GM21360 (cell line): Measurements from ENCODE around the gene CD84.
A peak's percentile ranks its signal among the peaks of the same experiment; 100 is the strongest.
"Not testable (repeated sequence)": the region's sequence is repeated elsewhere in the genome, so short reads cannot be mapped to it uniquely, and the experiment has no call there.

Source experiments
- ATAC-seq: cut with Tn5 transposase; IDR thresholded peaks from one replicate; pipeline ENCODE4 v1.9.1; 2021; ENCODE audit warnings: mild to moderate bottlenecking, moderate library complexity; ENCODE audit not compliant: unreplicated experiment

CD84 gene

DNA sequence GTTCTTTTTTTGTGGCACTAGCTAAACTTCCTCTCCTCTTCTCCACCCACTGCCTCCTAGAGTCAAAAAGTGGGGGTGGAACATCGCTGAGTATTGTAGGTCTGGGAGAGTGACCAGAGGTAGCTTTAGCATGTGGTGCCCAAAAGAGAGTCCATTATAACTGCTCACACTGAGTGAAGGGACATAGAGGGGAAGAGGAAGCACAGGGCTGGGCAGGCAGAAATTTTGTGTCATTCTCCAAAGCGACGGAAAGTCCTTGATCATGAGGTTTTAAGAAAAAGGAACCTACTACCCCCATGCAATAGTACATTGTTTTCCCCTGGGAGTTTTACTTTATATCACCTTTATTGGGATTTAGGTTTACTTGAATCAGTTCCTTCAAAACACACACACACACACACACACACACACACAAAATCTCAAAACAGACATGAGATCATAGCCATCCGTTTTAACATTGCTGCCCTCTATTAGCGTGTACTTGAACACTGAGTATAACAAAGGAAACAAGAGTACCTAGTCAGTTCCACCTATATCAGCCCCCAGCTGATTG is 4.1 kb downstream of the CD84 start:
- ATAC-seq, result no peak

DNA sequence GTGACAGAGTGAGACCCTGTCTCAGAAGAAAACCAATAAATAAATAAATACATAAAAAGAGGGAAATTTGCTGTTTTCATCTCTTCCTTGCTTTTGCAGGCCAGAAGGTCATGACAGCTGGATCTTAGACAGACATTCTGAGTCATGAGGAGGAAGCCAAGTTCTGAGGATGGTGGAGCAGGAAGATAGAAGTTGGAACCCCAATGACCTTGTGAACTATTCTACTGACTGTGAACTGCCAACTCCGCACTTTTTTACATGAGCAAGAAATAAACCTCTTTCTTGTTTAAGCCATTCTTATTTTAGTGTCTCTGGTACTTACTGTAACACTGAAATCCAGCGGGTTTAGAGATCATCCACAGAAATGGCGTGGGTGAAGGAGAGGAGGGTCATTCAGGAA is 8.5 kb downstream of the CD84 start:
- ATAC-seq, result no peak

DNA sequence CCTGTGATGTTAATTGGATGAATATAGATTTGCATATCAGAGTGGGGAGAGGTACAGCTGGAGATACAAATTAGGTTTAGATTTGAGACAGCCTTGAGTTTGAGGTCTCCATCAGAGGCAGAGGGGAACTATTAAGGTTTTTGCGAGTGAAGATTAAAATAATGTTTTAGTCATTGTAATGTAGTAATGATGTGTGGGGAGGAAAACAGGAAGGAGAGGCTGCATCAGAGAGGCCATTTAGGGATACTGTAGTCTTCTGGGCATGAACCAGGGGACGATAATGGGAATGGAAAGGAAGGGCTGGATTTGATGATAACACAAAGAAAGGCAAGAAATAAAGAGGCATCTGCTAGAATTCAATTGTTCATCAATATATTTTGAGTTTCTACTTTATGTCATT is 9.5 kb downstream of the CD84 start:
- ATAC-seq, result no peak

DNA sequence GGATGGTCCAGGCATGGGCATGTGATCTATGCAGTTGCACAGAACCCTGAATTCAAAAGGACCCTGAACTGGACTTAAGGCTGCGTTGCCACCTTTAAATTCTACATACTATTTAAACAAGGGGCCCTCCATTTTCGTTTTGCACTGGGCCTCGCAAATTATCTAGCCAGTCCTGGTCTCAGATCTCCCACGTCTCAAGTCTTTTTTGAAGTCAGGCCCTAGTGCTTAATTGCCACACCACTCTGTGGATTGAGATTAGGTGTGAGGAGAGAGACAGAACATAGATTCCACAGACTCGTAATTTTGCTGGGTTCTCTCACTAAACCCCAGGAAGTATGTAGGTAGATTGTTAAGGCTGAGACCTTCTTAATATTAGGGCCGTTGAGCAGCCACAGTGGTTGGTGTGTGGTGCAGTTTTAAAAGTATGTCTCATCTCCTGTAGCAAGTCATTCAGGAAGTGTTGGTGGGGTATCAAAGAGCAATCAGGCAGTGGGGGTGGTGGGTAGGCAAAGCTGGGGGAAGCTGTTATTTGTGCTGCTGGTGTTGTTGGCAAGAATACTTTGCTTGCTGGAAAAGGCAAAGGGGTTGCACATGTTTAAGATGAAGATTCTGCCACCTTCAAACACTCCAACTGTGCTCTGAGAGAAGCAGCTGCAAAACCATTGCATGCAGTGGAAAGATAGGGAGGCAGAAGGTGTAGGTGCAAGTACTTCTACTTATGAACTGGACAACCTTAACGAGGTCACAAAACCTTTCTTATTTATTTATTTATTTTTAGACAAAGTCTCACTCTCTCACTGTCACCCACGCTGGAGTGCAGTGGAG is 11.2 kb downstream of the CD84 start:
- ATAC-seq, result peak; percentile 45

DNA sequence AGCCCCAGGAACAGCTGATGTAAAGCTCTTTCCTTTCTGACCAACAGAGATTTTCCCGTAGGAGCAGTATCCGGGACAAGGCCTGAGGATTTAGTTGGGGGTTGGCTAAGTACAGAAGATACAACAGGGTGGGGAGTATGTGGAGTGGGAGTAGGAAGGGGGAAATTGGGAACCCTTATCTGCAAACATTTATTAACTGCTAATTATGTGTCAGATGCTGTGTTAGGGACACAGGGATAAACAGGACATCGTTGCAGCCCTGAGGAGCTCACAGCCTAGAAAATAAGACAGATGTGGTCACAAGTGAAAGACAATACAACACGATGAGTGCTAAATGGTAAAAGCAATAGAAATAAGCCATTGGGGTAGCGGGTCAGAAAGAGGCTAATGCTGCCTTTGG is 12.0 kb downstream of the CD84 start:
- ATAC-seq, result no peak

DNA sequence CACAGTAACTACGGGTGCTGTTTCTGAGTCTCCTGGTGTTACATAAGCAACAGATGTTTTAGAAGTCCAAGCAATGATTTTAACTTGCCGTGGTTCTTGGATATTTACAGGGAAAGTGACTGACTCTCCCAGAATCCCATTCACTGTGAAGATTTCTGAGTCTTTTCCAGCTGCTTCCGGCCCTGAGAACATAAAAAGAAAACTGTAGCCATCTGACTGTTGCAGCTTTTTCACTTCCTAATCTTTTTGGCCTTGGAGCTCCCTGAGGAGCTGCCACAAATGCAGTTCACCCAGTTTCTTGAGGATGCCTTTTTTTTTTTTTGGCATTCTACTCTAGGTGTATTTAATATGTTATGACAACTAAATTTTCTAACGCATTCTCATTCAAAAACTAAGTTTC is 13.7 kb downstream of the CD84 start:
- ATAC-seq, result no peak

DNA sequence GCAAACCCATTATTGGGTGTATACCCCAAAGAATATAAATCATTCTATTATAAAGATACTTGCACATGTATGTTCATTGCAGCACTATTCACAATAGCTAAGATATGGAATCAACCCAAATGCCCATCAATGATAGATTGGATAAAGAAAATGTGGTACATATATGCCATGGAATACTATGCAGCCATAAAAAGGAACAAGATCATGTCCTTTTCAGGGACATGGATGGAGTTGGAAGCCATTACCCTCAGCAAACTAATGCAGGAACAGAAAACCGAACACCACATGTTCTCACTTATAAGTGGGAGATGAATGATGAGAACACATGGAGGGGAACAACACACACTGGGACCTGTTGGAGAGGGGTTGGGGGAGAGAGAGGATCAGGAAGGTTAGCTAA is 16.1 kb downstream of the CD84 start:
- not testable (repeated sequence) for ATAC-seq

DNA sequence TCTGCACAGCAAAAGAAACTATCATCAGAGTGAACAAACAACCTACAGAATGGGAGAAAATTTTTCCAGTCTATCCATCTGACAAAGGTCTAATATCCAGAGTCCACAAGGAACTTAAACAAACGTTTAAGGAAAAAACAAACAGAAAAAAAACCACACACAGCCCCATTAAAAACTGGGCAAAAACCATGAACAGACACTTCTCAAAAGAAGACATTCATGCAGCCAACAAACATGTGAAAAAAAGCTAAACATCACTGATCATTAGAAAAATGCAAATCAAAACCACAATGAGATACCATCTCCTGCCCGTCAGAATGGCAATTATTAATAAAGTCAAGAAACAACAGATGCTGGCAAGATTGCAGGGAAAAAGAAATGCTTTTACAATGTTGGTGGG is 16.6 kb downstream of the CD84 start:
- not testable (repeated sequence) for ATAC-seq

DNA sequence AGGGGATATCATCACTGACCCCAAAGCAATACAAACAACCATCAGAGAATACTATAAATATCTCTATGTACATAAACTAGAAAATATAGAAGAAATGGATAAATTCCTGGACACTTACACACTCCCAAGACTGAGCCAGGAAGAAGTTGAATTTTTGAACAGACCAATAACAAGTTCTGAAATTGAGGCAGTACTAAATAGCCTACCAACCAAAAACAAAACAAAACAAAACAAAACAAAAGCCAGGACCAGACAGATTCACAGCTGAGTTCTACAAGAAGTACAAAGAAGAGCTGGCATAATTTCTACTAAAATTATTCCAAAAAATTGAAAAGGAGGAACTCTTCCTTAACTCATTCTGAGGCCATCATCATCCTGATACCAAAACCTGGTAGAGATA is 18.5 kb downstream of the CD84 start:
- ATAC-seq, result no peak

DNA sequence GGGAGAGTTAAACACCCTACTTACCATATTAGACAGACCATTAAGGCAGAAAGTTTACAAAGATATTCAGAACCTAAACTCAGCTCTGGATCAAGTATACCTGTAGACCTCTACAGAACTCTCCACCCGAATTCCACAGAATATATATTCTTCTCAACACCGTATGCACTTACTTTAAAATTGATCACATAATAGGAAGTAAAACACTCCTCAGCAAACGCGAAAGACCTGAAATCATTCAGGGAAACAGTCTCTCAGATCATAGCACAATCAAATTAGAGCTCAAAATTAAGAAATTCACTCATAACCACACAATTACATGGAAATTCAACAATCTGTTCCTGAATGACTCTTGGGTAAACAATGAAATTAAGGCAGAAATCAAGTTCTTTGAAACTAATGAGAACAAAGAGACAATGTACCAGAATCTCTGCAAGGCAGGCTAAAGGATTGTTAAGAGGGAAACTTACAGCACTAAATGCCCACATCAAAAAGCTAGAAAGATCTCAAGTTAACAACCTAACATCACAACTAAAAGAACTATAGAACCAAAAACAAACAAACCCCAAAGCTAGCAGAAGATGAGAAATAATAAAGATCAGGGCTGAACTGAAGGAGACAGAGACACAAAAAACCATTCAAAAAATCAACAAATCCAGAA is 19.1 kb downstream of the CD84 start:
- ATAC-seq, result no peak

DNA sequence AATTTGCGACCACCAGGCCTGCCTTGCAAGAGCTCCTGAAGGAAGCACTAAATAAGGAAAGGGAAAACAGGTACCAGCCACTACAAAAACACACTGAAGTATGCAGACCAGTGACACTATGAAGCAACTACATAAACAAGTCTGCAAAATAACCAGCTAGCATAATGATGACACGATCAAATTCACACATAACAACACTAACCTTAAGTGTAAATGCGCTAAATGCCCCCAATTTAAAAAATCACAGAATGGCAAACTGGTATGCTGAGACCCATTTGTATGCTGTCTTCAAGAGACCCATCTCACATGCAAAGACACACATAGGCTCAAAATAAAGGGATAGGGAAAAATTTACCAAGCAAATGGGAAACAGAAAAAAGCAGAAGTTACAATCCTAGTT is 19.9 kb downstream of the CD84 start:
- not testable (repeated sequence) for ATAC-seq

DNA sequence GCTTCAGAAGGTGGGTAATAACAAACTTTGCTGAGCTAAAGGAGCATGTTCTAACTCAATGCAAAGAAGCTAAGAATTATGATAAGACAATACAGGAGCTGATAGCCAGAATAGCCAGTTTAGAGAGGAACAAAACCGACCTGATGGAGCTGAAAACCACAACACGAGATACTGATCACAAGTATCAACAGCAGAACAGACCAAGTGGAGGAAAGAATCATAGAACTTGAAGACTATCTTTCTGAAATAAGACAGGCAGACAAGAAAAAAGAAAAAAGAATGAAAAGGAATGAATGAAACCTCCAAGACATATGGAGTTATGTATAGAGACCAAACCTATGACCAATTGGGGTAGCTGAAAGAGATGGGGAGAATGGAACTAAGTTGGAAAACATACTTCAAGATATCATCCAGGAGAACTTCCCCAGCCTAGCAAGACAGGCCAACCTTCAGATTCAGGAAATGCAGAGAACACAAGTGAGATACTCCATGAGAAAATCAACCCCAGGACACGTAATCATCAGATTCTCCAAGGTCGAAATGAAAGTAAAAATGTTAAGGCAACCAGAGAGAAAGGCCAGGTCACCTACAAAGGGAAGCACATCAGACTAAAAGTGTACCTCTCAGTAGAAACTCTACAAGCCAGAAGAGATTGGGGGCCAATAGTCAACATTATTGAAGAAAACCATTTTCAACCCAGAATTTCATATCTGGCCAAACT is 20.5 kb downstream of the CD84 start:
- no peak for ATAC-seq

DNA sequence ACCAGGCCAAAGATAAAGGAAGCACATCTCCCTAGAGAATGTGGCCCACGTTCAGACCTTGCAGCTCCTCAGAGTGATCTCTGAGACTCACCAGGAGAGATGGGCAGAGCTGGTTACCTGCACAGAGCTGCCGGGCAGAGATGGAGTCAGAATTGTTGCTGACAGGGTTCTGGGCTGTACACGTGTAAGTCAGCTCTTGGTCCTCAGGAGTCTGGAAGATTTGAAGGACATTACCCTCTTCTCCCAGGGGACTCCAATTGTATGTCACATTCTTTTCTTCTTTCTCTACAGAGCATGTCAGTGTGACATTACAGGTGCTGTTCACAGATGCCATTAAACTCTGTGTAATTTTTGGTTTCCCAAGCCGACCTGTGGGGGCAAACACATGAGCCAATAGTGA is 25.5 kb downstream of the CD84 start:
- no peak for ATAC-seq

DNA sequence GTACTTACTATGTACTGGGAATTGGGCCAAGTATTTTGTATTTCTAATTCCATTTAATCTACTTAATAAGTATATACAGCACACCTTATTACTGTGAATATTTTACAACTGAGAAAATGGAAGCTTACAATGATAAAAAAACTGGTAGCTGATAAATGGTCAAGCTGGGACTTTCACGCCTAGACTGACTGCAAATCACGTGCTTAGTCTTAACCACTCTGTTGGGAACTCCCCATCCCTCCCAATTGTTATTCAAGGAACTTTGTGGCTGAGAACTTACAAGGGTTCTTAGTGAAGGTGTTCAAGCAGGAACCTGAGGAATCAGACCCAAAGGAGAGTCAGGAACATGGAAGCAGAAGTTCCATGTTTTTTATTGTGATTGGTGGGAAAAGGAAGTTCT is 26.9 kb downstream of the CD84 start:
- ATAC-seq, result no peak

DNA sequence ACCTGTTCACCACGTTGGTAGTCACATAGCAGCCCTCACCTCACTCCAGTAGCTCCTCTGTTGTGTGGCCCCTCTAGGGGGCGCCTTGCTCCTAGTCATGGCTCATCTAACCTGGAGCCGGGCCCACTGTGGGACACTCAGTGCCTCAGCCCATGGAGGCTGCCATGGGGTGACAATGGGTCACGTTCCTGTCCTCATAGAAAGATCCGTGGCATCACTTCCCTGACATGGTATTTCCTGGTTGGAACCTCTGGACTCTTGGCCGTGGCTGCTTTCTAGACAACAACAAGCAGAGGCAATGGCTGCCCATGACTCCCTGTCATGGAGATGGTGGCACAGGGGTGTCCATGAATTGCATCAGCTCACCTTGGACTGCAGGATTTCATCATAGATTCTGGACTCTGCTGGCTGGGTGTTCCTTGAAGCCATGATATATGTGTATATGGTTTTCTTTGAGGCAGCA is 28.7 kb downstream of the CD84 start:
- no peak for ATAC-seq

DNA sequence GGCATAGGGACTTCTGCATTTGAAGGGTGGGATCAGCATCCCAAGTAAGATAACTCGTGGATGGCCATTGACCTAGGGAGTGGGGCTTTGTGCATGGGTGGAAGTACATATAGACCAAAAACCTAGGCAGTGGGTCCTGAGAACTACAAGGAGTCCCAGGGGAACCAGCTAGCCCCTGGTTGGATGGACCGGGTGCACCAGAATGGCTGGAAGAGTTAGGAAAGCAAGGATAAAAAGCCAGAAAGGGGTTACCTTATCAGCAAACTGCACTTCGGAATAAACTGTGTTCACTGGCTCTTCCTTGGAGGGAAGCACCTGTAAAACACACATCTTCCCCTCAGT is 29.7 kb downstream of the CD84 start:
- no peak for ATAC-seq

DNA sequence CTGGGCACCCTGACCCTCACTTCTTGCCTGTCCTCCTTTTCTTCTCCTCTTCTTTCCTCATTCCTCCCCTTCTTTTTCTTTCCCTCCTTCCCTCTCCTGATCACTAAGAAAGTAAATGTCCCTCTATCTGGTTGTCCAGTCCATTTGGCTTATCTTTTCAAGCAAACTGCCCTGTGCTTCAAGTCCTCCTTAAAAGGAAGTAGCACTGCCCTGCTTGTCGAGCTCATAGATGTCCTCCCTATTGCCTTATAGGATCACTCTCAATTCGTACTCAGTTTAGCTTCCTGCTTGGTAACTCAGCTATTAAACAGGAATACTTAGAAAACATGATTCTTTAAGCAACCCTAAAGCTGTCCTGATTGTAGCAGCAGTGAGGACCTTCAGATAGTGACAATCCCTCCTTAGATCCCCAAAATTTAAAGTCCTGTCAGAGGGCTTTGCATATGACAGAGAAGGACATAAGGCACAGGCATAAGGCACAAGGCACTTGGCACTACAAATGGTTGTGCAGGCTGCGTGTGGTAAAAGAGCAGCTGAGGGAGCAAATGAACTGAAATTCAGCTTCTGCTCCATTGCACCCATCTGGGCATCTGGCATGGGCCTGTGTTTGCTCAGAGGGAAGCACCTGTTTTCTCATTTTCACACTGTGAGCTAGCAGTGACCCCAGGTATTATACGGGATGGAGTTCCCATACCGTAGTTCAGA is 30.2 kb downstream of the CD84 start:
- ATAC-seq, result peak; percentile 46

DNA sequence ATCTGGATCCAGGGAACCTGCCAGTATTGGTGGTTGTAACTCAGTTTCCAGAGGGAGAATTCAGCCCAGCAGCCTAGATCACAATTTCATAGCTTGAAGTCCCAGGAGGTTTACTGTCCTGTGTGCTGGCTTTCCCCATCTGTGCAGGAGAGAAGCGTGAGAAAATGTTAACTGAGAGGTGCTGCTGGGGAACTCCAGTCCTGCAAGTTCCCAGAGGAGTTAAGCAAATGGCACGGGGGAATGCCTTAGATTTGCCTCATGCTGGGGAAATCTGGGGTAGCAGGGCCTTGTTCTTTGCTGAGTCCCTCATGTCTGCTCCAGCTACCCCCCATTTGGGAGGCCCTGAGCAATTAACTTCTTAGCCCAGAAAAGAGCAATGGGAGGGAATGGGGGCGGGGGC is 31.1 kb downstream of the CD84 start:
- peak; percentile 37 for ATAC-seq

DNA sequence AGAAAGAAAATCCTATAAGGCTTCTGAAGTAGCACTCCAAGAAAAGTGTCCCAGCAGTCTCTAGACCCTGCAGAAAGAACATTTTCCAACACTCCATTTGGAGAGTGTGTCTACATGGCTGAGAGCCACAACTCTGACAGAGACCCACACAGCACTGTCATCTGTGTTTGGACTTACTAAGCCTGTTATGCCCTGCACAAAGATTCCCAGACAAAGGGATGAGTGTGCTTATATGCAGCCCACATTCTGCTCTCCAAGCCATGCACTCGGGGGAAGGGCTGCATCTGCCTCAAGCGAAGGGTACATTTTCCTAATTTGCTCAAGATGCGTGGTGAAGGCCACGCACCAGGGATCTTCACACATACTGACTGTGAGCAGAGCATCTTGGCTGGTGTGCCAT is 31.9 kb downstream of the CD84 start:
- ATAC-seq, result no peak

DNA sequence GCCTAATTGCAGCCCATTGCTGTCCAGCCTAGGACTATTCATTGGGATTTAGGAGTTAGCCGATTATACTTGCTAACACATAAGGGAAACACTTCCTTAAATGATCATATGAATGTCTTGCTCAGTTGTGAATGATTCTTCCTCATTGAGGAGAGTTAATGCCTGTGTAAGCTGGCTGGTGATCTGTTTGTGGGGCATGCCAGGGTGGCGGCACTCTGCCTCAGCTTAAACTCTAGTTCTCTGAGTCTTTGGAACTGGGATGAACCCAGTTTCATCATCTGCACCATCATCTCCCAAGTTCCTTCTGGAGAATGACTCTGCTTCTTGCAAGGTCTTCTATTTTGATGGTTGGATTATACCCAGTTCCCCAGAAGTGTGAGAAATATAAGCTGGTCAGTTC is 32.4 kb downstream of the CD84 start:
- ATAC-seq, result no peak

DNA sequence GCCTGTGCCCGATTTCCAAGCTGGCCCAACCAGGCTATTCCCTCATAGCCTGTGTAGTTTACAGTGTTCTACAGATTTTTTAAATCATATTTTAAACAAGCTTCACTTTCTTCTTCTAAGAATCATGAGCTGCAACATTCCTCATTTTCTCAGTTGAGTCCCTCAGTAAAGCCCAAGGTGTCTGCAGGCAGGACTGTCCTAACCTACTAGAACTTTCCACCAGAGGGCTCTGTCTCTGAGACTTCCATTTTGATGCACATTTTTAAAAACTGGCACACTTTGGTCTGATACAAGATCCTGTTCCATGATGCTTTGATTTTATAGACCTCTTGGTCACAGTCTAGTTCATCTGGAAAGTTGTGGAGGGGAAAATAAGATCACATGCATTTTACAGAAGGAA is 34.6 kb downstream of the CD84 start:
- no peak for ATAC-seq
